GM19452 (cell line): ENCODE measurements around the gene MGST3.
"Not testable (repeated sequence)": the region's sequence is repeated elsewhere in the genome, so short reads cannot be mapped to it uniquely, and the experiment has no call there.

Experiments
- ATAC-seq: cut with Tn5 transposase; IDR thresholded peaks from one replicate; pipeline ENCODE4 v1.9.1; 2021; ENCODE audit not compliant: unreplicated experiment

Gene MGST3

DNA sequence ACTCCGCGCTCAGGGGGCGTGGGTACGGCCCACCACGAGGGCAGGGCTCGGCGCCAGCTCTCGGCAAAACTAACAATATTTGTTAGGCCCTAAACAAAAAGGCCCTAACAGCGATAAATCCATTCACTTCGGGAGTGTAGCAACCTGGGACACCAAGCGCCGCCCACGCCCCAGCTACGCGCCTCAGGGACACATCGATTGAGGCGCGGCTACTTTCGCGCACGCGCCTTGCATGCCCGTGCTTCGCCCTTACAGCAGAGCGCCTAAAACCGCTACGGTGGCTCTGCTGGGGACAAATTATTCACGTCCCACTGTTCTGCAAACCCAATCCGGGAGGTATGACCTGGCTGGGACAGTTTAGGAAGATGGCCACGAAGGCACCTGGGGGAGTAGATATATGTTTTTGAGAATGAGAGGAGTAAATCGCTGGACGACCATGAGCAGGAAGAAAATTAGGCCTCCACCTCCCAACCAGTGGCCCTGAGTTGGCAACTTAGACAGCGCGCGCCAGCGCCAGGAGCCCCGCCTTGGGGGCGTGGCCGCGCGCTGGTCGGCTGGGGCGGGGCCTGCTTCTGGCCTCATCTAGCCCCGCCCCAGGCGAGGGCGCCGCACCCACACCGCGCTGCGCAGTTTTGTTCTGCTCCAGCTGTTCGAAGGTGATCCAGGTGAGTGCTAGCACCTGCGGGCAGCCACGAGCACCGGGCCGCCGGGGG is at the start of gene MGST3:
MGST3 (plus strand) TSS at position 606 of the 713 bp plus-strand sequence. CDS start 18,614 bp downstream, outside the sequence.
- peak; percentile 87 for ATAC-seq

GRCh38 chr1:165581926-165582325 is 49.1 kb upstream of the MGST3 start:
- no peak for ATAC-seq

DNA sequence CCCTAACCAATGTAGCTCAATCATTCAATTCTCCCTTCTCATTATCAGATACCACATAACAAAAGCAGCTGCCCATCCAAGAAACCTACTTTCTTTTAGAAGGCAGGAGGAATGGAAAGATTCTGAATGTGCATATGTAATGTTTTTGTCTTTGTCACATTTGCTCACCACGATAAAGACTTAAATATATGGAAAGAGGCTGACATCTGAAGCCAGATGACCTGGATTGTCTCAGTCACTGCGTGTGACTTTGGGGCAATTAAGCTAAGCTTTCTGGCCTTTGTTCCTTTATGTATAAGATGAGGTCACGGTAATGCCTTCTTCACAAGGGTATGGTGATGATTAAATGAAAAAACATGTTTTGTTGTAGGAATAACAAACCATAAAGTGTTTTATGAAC is 44.6 kb upstream of the MGST3 start:
- no peak for ATAC-seq

- ATAC-seq: not testable (repeated sequence)
Observed at GRCh38 chr1:165591391-165591790, 39.6 kb upstream of the MGST3 start.

DNA sequence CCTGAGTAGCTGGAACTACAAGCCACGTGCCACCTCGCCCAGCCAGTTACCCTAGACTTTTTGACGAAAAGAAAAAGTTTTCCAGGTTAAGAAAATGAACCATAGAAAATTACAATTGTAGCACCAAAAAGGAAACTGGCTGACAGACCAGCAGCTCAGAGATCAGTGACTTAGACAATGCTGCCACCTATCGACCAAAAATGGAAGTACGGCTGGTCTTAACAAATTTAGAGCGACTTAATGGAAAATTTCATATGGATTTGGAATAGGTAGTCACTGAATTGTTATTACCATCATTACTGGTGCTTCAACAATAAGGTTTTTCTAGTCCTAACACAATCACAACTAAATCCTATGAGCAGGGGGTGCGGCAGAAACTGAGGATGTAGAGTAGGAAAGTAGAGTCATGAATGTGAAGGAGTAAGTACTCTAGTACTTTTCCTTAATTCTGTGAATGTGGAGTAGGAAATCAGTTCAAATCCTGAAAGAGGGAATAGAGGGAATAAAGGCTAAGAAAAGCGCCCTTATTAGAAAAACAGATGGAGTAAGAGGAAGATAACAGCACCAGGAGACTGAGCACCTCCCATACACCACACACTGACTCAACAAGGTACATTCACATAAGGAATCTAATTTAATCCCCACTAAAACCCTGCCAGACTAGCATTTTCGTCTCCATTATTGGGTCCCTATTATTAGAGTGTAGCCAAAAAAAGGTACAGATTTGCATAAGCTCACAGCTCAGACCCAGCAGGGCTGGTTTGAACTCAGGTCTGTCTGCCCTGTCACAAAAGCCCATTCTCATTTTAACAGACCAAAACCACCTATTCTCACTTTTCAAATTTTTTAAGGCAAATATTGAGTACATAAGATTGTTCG is 37.9 kb upstream of the MGST3 start:
- ATAC-seq: peak; percentile 20

DNA sequence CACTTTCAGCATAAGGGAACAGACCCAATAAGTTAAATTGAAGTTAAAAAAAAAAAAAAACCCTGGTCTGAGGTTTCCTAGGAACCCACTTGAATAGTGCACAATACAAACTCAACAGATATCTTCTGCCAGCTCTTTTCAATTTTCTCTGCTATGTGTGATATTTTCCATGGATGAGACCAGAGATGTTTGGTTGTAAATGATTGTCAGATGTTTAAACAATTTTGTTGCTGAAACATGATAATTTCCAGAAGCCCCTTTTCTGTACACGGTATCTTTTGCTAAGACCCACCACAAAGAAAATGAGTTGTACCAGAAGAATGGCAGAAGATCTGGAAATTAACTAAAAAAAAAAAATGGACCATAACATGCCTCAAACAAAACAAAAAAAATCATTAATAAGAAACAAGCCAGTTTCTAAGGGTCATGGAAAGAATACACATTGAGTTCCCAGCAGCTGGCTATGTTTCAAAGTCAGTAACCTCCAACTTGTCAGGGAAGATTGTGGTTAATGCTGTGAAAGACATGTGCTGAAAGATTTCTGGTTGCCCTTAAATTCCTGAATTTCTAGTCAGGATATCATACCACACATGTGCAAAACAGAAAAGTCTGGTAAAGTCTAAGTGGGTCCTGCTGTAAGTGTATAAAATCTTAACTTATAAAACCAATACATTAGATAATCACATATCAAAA is 35.6 kb upstream of the MGST3 start:
- no peak for ATAC-seq

DNA sequence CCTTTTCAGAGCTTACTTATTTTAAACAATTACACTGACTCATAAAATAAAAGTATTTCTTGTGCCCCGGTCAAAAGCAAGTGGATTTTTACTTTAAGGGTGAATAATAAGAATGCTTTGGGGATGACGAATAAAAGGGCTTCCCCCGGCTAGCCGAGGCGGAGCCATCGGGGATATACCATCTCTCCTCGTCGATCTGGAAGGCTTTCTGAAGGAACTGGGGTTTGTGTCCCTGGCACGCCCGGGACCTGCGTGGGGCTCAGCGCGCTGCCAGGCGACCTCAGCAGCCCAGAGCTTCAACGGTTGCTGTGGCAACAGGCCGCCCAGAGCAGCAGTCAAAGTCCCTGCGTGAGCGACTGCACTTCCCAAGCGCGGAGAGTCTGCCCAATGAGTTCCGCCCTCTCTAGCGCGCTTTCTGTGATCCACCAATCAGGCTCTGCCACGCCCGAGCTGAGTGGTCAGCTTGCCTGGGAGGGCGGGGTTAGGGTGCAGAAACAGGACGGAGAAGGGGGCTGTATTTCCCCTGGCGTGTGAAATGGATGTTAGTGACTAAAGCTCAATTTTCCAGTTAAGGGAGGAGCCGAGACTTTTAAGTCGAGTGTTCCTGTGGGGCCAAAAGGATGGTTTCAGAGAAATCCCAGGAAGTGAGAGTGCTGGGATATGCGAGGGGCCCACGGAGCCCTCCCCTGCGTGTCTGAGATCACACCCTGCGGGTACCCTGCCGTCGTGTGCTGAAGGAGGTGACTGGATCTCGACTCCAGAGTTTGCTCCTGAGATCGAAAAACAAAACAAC is 33.0 kb upstream of the MGST3 start:
- ATAC-seq: peak; percentile 94

GRCh38 chr1:165598676-165599059 is 32.4 kb upstream of the MGST3 start:
- ATAC-seq: peak; percentile 2

DNA sequence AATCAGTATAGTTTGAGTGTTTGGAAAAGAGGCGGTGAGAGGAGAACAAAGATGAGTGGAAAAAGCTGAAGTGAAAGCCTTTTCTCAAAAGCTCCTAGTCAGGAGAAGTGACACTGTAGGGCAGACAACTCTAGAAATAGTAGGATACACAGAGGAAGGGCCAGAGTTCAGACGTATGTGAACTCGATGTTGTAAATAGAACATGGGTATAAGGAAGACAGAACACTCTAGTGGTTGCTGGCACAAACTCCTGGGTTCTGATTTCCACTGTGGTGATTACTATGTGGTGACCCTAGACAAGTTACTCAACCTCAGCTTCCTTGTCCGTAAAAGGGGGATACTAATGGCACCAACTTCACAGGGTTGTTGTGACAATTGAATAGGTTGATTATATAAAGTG is 30.2 kb upstream of the MGST3 start:
- no peak for ATAC-seq

- ATAC-seq: no peak
Observed at GRCh38 chr1:165603810-165604209, 27.2 kb upstream of the MGST3 start.

DNA sequence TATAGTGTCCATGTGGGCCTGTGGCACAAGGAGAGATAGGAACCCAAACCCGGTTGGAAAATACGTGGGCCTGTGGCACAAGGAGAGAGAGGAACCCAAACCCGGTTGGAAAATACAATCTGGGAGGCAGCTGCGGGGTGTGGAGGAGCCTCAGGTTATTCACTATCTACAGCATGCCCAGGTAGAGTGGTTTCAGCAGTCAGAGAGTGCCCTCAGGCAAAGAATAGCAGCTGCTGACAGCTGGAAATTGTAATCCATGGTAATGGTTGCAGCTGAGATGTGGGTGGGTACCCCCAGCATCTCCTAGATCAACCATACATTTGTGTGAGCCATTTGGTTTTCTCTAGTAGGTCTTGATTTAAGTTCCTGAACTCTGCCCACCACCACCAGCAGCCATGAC is 25.8 kb upstream of the MGST3 start:
- no peak for ATAC-seq

- not testable (repeated sequence) for ATAC-seq
Observed at GRCh38 chr1:165606676-165607075, 24.4 kb upstream of the MGST3 start.

DNA sequence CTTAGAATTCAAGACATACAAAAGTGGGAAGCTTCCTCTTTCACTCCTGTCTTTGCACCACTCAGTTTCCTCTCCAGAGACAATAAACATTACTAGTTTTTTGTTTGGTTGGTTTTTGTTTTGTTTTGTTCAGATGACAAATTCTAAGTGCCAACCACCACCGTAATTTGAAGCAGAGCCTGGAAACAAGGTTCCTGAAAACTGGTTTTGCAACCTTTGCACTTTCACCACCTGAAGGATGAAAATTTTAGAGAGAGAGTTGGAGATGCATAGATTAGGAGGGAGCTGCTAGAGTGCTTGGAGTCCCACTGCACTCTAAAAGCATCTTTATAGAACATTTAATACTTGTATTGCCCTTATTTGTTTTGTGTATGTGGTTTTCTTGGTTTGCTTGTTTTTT is 20.2 kb upstream of the MGST3 start:
- ATAC-seq: no peak

DNA sequence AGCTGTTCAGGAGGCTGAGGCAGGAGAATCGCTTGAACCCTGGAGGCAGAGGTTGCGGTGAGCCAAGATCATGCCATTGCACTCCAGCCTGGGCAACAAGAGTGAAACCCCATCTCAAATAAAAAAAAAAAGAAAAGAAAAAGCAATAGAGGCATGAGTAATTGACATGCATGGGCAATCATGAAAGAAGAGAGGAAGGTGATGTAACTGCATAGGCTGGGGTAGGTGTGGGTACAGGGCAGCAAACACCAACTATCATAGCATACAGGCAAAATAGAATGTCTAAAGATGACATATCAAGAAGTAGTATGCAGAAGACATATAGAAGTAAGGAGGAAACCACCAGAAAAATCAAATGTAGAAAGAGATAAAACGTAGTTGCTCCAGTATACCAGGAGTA is 19.0 kb upstream of the MGST3 start:
- no peak for ATAC-seq

- ATAC-seq: no peak
Observed at GRCh38 chr1:165616054-165616612, 14.9 kb upstream of the MGST3 start.

DNA sequence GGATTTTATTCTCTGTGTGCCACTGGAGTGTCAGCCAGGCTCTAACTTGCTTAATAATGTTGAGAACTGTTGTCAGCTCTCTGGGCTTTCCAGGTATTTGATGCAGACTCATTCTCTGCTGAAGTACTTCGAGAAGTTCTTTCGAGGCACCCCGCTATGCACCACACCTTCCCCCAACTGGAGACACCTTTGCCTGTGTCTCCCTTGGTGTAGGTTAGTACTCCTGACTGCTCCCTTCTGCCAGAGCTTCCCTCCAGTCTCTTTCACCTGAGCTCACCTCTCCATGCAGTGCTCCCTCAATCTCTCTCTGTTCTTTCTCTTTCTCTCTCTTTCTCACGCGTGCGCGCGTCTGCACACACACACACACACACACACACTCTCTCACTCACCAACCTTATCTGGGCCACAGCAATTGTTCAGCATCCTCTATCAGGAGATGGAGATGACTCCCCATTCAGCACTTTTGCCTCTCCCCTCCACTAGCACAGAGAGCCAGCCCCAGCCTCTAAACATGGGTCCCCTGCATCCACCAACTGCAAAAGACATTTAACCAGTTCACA is 14.0 kb upstream of the MGST3 start:
- no peak for ATAC-seq

DNA sequence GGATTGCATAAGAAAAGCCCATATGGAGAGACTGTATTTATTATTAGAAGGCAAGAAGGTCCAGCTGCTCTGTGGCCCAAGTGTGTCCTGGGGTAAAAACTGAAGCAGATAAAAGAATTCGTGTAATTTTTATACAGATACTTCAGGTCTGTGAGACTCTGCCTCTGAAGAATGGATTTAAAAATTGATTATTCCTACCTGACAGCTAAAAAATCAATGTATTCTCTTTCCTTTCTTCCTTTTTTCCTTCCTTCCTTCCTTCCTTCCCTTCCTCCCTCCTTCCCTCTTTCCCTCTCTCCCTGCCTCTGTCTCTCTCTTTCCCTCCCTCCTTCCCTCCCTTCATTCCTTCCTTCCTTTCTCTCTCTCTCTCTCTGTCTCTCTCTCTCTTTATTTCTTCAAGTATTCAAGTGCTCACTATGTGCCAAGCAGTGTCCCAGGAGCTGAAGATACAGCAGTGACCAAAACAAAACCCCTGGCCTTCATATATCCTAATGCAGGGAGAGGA is 11.3 kb upstream of the MGST3 start:
- no peak for ATAC-seq

GRCh38 chr1:165623624-165624023 is 7.4 kb upstream of the MGST3 start:
- no peak for ATAC-seq

DNA sequence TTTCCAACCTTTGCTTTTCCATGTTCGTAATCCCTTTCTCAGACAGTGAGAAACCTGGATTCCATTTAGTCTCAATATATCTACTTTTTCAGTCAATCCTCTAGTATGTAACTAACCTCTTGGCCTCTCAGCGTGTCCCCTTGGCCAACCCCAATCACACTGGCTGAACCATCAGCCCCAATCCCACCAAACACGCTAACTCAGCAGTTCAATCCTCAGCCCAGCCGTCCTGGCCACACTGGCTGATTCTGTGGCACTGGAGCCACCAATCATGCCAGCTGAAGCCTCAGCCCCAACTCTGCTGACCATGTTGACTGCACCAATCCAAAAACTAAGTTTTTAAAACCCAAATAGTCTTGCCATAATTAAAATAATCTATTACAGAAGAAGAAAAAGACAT is 6.6 kb upstream of the MGST3 start:
- no peak for ATAC-seq
